Lower lobe of right lung (tissue), 2 donors: Measurements from ENCODE around the gene PABPN1. TPM values are rescaled to one million over a fixed set of nuclear protein-coding genes. Genes with fewer than 3 reads are reported as not detected.

Experiments used
- ATAC-seq, 2 donors: fragments of 200-7000 bp; cut with Tn5 transposase; one replicate each; pipeline ENCODE4 v1.9.1; 2020 to 2022; ENCODE audit warnings: mild to moderate bottlenecking in 2 of 2, moderate library complexity in 2 of 2
- DNase-seq: peaks from one replicate; pipeline ENCODE4 v3.0.0-alpha.2; 2020
- H3K27ac ChIP-seq: fragments of 200-600 bp; one replicate; pipeline ENCODE4 v1.8.0; 2022
- H3K27me3 ChIP-seq: fragments of 200-600 bp; one replicate; pipeline ENCODE4 v1.8.0; 2022; ENCODE audit warnings: low read depth
- H3K36me3 ChIP-seq: fragments of 200-600 bp; one replicate; pipeline ENCODE4 v1.8.0; 2022; ENCODE audit warnings: mild to moderate bottlenecking
- H3K4me1 ChIP-seq: fragments of 200-600 bp; one replicate; pipeline ENCODE4 v1.8.0; 2022
- H3K4me3 ChIP-seq: fragments of 200-600 bp; one replicate; pipeline ENCODE4 v1.8.0; 2022; ENCODE audit warnings: mild to moderate bottlenecking
- H3K9me3 ChIP-seq: fragments of 200-600 bp; one replicate; pipeline ENCODE4 v1.8.0; 2022
- intact Hi-C: fragments of 100-400 bp; cut with DNase I; formaldehyde crosslinking; loops from one replicate; pipeline ENCODE4 v1.11.0; 2022
- total RNA-seq: library from RNA; stranded (reverse); fragmentation: NEBNext Ultra II Directional; extraction: Animal tissue kit (Norgen Biotek cat#: 25700); gene quantifications from one replicate; pipeline ENCODE4 v1.2.1, GENCODE V29; 2021
- TF ChIP-seq, protein P1 (sequence below): fragments of 200-600 bp; IDR thresholded peaks from one replicate; pipeline ENCODE4 v1.8.0; 2022; ENCODE audit warnings: antibody characterized with exemption, mild to moderate bottlenecking
- donor health status: DM: no; HTN: yes; CAD: no; lungs with severe emphysema.

PABPN1 gene
- total RNA-seq, 1 donor from 2014 or later, result 122 TPM

DNA sequence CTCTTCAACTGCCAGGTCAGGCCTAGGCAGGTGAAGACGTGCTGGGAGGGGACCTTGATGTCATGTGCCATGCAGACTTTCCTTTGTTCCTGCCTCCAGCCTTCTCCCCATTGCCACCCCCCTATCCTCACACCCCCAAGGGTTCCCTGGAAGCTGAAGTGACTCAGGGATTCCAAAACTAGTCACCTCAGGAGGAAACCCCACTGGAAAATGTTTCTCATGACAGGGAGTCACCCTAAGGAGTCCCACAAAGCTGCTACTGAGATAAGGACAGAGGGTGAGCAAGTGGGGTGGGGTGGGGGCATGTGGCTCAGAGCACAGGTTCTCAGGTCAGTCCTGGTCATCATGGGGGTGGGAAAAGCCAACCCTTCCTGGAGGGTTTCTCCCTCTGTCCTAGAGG lies 49.0 kb downstream of the PABPN1 start:
- ATAC-seq, result no peak
- intact Hi-C loops, result no loop called here

DNA sequence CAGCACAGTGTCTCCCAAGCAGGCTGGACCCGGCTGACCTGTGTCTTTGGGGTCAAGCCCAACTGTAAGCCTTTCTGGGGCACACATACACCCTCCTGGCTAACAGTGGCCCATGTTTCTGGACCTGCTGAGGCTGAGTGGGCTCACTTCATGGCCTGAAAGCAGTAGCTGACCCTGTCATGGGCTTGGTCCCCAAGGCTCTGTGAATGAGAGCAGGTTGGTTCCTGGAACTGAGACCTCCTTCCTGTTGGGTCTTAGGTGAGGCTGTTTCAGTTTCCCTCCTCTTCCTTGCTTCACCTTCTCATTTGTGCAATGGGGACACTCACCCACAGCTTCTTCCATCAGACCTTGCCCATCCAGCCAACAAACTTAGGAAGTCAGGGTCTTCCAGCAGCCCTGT lies 50.6 kb downstream of the PABPN1 start:
- Histone ChIP-seq H3K4me3 (no peak overlapping the region), H3K9me3 (no peaks in the 10 kb centered on the region), H3K36me3 (no peaks in the 10 kb centered on the region), H3K27me3 (peaks cover 6% of the 10 kb centered on the region), H3K27ac (no peak overlapping the region), H3K4me1 (no peaks in the 10 kb centered on the region)
- DNase-seq (no peak), ATAC-seq (no peak)
- intact Hi-C loops, result no loop called here
- TF ChIP-seq, protein P1, sequence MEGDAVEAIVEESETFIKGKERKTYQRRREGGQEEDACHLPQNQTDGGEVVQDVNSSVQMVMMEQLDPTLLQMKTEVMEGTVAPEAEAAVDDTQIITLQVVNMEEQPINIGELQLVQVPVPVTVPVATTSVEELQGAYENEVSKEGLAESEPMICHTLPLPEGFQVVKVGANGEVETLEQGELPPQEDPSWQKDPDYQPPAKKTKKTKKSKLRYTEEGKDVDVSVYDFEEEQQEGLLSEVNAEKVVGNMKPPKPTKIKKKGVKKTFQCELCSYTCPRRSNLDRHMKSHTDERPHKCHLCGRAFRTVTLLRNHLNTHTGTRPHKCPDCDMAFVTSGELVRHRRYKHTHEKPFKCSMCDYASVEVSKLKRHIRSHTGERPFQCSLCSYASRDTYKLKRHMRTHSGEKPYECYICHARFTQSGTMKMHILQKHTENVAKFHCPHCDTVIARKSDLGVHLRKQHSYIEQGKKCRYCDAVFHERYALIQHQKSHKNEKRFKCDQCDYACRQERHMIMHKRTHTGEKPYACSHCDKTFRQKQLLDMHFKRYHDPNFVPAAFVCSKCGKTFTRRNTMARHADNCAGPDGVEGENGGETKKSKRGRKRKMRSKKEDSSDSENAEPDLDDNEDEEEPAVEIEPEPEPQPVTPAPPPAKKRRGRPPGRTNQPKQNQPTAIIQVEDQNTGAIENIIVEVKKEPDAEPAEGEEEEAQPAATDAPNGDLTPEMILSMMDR, result no peak

More for the DNA sequence above, 49.0 kb downstream of the PABPN1 start:
- Histone ChIP-seq H3K4me3 (no peak overlapping the region), H3K27ac (no peak overlapping the region), H3K4me1 (no peaks in the 10 kb centered on the region), H3K36me3 (no peaks in the 10 kb centered on the region), H3K27me3 (peaks cover 21% of the 10 kb centered on the region), H3K9me3 (no peaks in the 10 kb centered on the region)
- no peak for DNase-seq
- TF ChIP-seq, protein P1, result no peak

DNA sequence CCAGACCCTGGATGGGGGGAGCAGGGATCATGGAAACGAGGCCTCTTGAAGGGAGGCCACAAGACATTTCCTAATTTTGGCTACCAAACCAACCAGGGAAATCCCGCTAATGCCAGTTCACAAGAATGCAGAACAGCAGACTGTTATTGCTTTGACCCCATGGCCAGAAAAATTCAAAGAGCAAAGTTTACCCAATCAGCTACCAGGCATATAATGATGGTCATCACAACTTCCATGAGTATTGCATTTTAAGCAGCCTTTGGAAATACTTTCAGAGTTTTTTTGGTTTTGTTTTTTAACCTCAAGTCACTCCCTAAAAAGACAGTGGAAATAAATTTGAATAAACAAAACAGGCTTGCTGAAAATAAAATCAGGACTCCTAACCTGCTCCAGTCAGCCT lies 51.3 kb downstream of the PABPN1 start, which contains the start of gene IL25:
Gene IL25, plus strand, starts transcription at position 301 of the 400 bp plus-strand sequence.
- intact Hi-C loops, result no loop called here
- Histone ChIP-seq H3K4me3 (no peak within 1 kb of the TSS), H3K27me3 (peaks cover 5% of the 10 kb centered on the region), H3K27ac (no peak within 1 kb of the TSS), H3K9me3 (no peaks in the 10 kb centered on the region), H3K4me1 (no peaks in the 10 kb centered on the region), H3K36me3 (no peaks in the 10 kb centered on the region)
- ATAC-seq (no peak), DNase-seq (no peak)
- TF ChIP-seq, protein P1, result no peak

DNA sequence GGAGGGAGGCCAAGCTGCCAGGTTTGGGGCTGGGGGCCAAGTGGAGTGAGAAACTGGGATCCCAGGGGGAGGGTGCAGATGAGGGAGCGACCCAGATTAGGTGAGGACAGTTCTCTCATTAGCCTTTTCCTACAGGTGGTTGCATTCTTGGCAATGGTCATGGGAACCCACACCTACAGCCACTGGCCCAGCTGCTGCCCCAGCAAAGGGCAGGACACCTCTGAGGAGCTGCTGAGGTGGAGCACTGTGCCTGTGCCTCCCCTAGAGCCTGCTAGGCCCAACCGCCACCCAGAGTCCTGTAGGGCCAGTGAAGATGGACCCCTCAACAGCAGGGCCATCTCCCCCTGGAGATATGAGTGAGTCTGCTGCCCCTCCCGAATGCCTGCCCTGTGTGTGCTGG lies 51.8 kb downstream of the PABPN1 start:
- intact Hi-C loops, result no loop called here
- ATAC-seq, result no peak
- H3K27me3 ChIP-seq, result peaks cover 5% of the 10 kb centered on the region
- H3K9me3 ChIP-seq, result no peaks in the 10 kb centered on the region
- TF ChIP-seq, protein P1, result no peak
- no peak overlapping the region for H3K4me3 ChIP-seq
- no peaks in the 10 kb centered on the region for H3K4me1 ChIP-seq
- no peak overlapping the region for H3K27ac ChIP-seq
- no peak for DNase-seq
- no peaks in the 10 kb centered on the region for H3K36me3 ChIP-seq

Other genes with a start within 250 kb of the PABPN1 start
- 163 TPM for gene ACIN1, start 226.3 kb upstream of the PABPN1 start, total RNA-seq
- gene C14orf119, start 226.0 kb upstream of the PABPN1 start, total RNA-seq, result 53.3 TPM
- not detected for gene CIROP, start 216.5 kb upstream of the PABPN1 start, total RNA-seq
- 0.32 TPM for gene CEBPE, start 202.2 kb upstream of the PABPN1 start, total RNA-seq
- 36.8 TPM for gene SLC7A8, start 137.8 kb upstream of the PABPN1 start, total RNA-seq
- gene RNF212B, start 83.5 kb upstream of the PABPN1 start, total RNA-seq, result not detected
- gene HOMEZ, start 35.3 kb upstream of the PABPN1 start, total RNA-seq, result 12.4 TPM
- 16.9 TPM for gene PPP1R3E, start 18.6 kb upstream of the PABPN1 start, total RNA-seq
- gene BCL2L2, start 14.6 kb upstream of the PABPN1 start, total RNA-seq, result 43.9 TPM
- 10.6 TPM for gene SLC22A17, start 31.4 kb downstream of the PABPN1 start, total RNA-seq
- 11.5 TPM for gene EFS, start 43.7 kb downstream of the PABPN1 start, total RNA-seq
- not detected for gene IL25, start 51.4 kb downstream of the PABPN1 start, total RNA-seq
- gene CMTM5, start 55.6 kb downstream of the PABPN1 start, total RNA-seq, result 1.4 TPM
- gene MYH6, start 86.8 kb downstream of the PABPN1 start, total RNA-seq, result 0.62 TPM
- gene MYH7, start 114.2 kb downstream of the PABPN1 start, total RNA-seq, result 0.09 TPM
- 33.3 TPM for gene NGDN, start 148.2 kb downstream of the PABPN1 start, total RNA-seq
- 5.1 TPM for gene ZFHX2, start 230.3 kb downstream of the PABPN1 start, total RNA-seq
- gene THTPA, start 234.8 kb downstream of the PABPN1 start, total RNA-seq, result 19.1 TPM
- 146 TPM for gene AP1G2, start 246.3 kb downstream of the PABPN1 start, total RNA-seq